Nephron (organoid): ENCODE data around the gene ASIC2.

Experiments used
- H3K27ac Mint-ChIP-seq, 3 experiments: 2 replicates each; pipeline ENCODE4 v1.8.0; 2020; ENCODE audit warnings: mixed read lengths in 3 of 3, mild to moderate bottlenecking in 2 of 3, moderate library complexity in 1 of 3
- H3K27me3 Mint-ChIP-seq: 2 replicates; pipeline ENCODE4 v1.8.0; 2021; ENCODE audit warnings: low read depth, mild to moderate bottlenecking, moderate library complexity, mixed read lengths
- H3K36me3 Mint-ChIP-seq: 2 replicates; pipeline ENCODE4 v1.8.0; 2020; ENCODE audit warnings: low read depth, mixed read lengths
- H3K4me1 Mint-ChIP-seq: 2 replicates; pipeline ENCODE4 v1.8.0; 2020; ENCODE audit warnings: mixed read lengths
- H3K4me3 Mint-ChIP-seq, 3 experiments: 2 replicates each; pipeline ENCODE4 v1.8.0; 2020; ENCODE audit warnings: mild to moderate bottlenecking in 3 of 3, mixed read lengths in 3 of 3, moderate library complexity in 2 of 3
- H3K9me3 Mint-ChIP-seq: 2 replicates; pipeline ENCODE4 v1.8.0; 2020; ENCODE audit warnings: mixed read lengths
- CTCF ChIP-seq, 3 experiments: fragments of 200-600 bp; sonication (generic); IDR thresholded peaks; one replicate each; pipeline ENCODE4 v1.5.0; 2021; ENCODE audit warnings: antibody characterized with exemption in 3 of 3; ENCODE audit not compliant: unreplicated experiment in 3 of 3

The ASIC2 gene

DNA sequence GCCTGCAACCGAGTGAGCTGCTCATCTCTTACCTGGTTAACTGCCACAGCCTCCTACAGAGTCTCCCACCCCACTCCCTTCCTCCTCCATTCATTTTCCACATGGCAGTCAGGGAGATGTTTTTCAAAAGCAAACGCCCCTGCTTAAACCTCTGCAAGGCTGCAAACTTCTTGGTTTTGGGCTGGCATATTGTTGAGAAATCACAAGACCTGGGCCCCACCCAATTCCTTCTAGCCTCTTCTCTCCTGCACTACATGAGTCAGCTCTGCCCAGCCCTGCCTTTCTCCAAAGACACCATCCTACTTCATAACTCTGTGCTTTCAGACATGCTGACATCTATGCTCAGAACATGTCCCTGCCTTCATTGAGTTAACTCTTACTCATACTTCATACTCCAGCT is 165.4 kb downstream of the ASIC2 start:
- Mint-ChIP-seq H3K36me3 (no peaks in the 10 kb centered on the region), H3K27ac (no peak overlapping the region), H3K27me3 (peaks cover 16% of the 10 kb centered on the region), H3K4me1 (peaks cover 6% of the 10 kb centered on the region), H3K9me3 (no peaks in the 10 kb centered on the region), H3K4me3 (no peak overlapping the region)
- no peak for TF ChIP-seq CTCF (IDR thresholded peaks at IDR 0.05; ENCODE audit: unreplicated experiment in 3 of 3)

DNA sequence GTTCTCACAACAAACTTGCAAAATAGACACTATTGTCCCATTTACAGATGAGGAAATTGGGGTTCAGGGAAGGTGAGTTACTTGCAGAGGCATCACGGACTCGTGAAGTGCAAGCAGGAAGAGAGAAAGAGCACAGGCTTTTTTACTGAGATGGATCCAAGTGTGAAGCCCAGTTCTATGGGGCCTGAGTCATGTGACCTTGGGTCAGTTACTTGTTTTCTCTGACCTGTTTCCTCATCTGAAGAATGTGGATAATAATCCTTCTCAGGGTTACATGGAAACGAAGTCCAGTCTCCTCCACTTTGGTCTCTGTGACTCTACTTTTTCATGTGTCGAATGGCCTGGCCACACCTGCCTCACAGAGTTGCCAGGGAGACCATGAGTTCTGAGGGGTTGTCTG is 167.0 kb downstream of the ASIC2 start:
- Mint-ChIP-seq H3K4me3 (no peak overlapping the region), H3K4me1 (peaks cover 6% of the 10 kb centered on the region), H3K36me3 (no peaks in the 10 kb centered on the region), H3K27ac (no peak overlapping the region), H3K27me3 (peaks cover 14% of the 10 kb centered on the region), H3K9me3 (no peaks in the 10 kb centered on the region)
- no peak for TF ChIP-seq CTCF (IDR thresholded peaks at IDR 0.05; ENCODE audit: unreplicated experiment in 3 of 3)

DNA sequence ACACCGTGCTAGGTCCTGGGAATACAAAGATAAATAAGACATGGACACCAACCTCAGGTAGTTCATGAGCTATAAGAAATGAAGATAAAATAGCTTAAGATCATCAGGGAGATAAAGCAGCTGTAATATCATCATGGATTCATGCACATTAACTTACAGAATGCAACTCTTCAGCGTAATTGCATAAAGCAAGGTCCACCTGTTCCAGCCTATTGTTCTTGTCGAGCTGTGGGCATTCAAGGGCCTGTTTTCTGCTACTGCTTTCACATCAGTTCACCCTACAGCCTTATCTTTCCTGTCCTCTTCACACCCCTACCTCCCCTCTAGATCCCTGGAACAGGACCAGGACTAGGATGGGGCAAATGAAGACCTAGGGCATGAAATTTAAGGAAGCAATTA is 167.5 kb downstream of the ASIC2 start:
- Mint-ChIP-seq H3K4me1 (peaks cover 6% of the 10 kb centered on the region), H3K27ac (no peak overlapping the region), H3K4me3 (no peak overlapping the region), H3K36me3 (no peaks in the 10 kb centered on the region), H3K27me3 (peaks cover 16% of the 10 kb centered on the region), H3K9me3 (no peaks in the 10 kb centered on the region)
- no peak for TF ChIP-seq CTCF (IDR thresholded peaks at IDR 0.05; ENCODE audit: unreplicated experiment in 3 of 3)

- Mint-ChIP-seq H3K27ac (no peak overlapping the region), H3K9me3 (no peaks in the 10 kb centered on the region), H3K27me3 (peaks cover 19% of the 10 kb centered on the region), H3K4me3 (no peak overlapping the region), H3K4me1 (peaks cover 10% of the 10 kb centered on the region), H3K36me3 (no peaks in the 10 kb centered on the region)
- no peak for TF ChIP-seq CTCF (IDR thresholded peaks at IDR 0.05; ENCODE audit: unreplicated experiment in 3 of 3)
These were observed 168.1 kb downstream of the ASIC2 start for GRCh38 chr17:33124871-33125551.

- H3K27ac Mint-ChIP-seq, result no peak overlapping the region
- H3K27me3 Mint-ChIP-seq, result peaks cover 14% of the 10 kb centered on the region
- peaks cover 15% of the 10 kb centered on the region for H3K4me1 Mint-ChIP-seq
- no peak for TF ChIP-seq CTCF (IDR thresholded peaks at IDR 0.05; ENCODE audit: unreplicated experiment in 3 of 3)
- H3K36me3 Mint-ChIP-seq, result no peaks in the 10 kb centered on the region
- H3K9me3 Mint-ChIP-seq, result no peaks in the 10 kb centered on the region
- H3K4me3 Mint-ChIP-seq, result no peak overlapping the region
These were observed 168.9 kb downstream of the ASIC2 start for GRCh38 chr17:33124185-33124584.

DNA sequence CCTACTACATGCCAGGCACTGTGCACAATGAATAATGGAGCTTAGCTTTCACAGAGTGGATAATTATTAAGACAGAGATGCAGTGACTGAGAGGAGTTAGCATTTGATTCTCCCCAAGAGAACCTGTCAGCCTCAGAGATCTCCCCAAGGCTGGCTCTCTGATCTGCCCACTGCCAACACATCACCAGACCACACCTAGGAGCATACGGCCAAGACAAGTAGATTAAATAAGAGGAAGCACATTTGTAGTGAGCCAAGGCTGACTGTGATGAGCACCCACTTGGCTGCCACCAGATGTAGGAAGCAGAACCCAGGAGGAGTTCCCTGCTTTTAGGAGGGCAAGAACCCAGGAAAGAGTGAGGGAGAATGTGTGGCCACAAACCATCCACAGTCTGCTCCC is 171.3 kb downstream of the ASIC2 start:
- no peak overlapping the region for H3K4me3 Mint-ChIP-seq
- peaks cover 14% of the 10 kb centered on the region for H3K27me3 Mint-ChIP-seq
- peaks cover 21% of the 10 kb centered on the region for H3K4me1 Mint-ChIP-seq
- no peaks in the 10 kb centered on the region for H3K9me3 Mint-ChIP-seq
- H3K36me3 Mint-ChIP-seq, result no peaks in the 10 kb centered on the region
- no peak for TF ChIP-seq CTCF (IDR thresholded peaks at IDR 0.05; ENCODE audit: unreplicated experiment in 3 of 3)
- no peak overlapping the region for H3K27ac Mint-ChIP-seq
